ENCODE measurements around the gene SNRNP70.

SNRNP70 gene

GRCh38 chr19:49058562-49058961 is 26.7 kb upstream of the SNRNP70 start:
- H2AFZ ChIP-seq: no peak overlapping the region
- TF ChIP-seq CTCF (IDR thresholded peaks at IDR 0.05): no peak
- H3K4me1 ChIP-seq: peaks cover 4% of the 10 kb centered on the region
- H3K27me3 ChIP-seq (ENCODE audit: control insufficient read depth, insufficient read depth, low read length): no peaks in the 10 kb centered on the region
- no peak overlapping the region for H3K27ac ChIP-seq
- H3K4me3 ChIP-seq (ENCODE audit: low read depth, low read length): no peak overlapping the region
- H3K4me2 ChIP-seq (ENCODE audit: low read length): no peak overlapping the region
- H3K9me3 ChIP-seq (ENCODE audit: control insufficient read depth, low read length): no peaks in the 10 kb centered on the region
- no peaks in the 10 kb centered on the region for H3K36me3 ChIP-seq (ENCODE audit: control insufficient read depth, insufficient read depth, low read length)
- H3K79me2 ChIP-seq: no peaks in the 10 kb centered on the region
- H3K9ac ChIP-seq: no peak overlapping the region

GRCh38 chr19:49059053-49059452 is 26.2 kb upstream of the SNRNP70 start:
- Histone ChIP-seq H3K9me3 (ENCODE audit: control insufficient read depth, low read length) (no peaks in the 10 kb centered on the region), H3K27ac (no peak overlapping the region)
- no peak for TF ChIP-seq CTCF (IDR thresholded peaks at IDR 0.05)

GRCh38 chr19:49061000-49061399 is 24.3 kb upstream of the SNRNP70 start:
- no peak overlapping the region for H3K27ac ChIP-seq
- no peaks in the 10 kb centered on the region for H3K9me3 ChIP-seq (ENCODE audit: control insufficient read depth, low read length)
- no peaks in the 10 kb centered on the region for H3K79me2 ChIP-seq
- H2AFZ ChIP-seq: no peak overlapping the region
- TF ChIP-seq CTCF (IDR thresholded peaks at IDR 0.05): no peak
- no peaks in the 10 kb centered on the region for H3K27me3 ChIP-seq (ENCODE audit: control insufficient read depth, insufficient read depth, low read length)
- peaks cover 4% of the 10 kb centered on the region for H3K4me1 ChIP-seq
- H3K9ac ChIP-seq: no peak overlapping the region
- H3K4me3 ChIP-seq (ENCODE audit: low read depth, low read length): no peak overlapping the region
- no peak overlapping the region for H3K4me2 ChIP-seq (ENCODE audit: low read length)
- no peaks in the 10 kb centered on the region for H3K36me3 ChIP-seq (ENCODE audit: control insufficient read depth, insufficient read depth, low read length)

More at GRCh38 chr19:49059053-49059452, 26.2 kb upstream of the SNRNP70 start:
- Histone ChIP-seq H2AFZ (no peak overlapping the region), H3K79me2 (no peaks in the 10 kb centered on the region), H3K4me1 (peaks cover 4% of the 10 kb centered on the region), H3K4me2 (ENCODE audit: low read length) (no peak overlapping the region), H3K36me3 (ENCODE audit: control insufficient read depth, insufficient read depth, low read length) (no peaks in the 10 kb centered on the region), H3K9ac (no peak overlapping the region), H3K27me3 (ENCODE audit: control insufficient read depth, insufficient read depth, low read length) (no peaks in the 10 kb centered on the region), H3K4me3 (ENCODE audit: low read depth, low read length) (no peak overlapping the region)

GRCh38 chr19:49061445-49061844 is 23.8 kb upstream of the SNRNP70 start:
- H2AFZ ChIP-seq: no peak overlapping the region
- no peaks in the 10 kb centered on the region for H3K27me3 ChIP-seq (ENCODE audit: control insufficient read depth, insufficient read depth, low read length)
- no peak for TF ChIP-seq CTCF (IDR thresholded peaks at IDR 0.05)

GRCh38 chr19:49064029-49064629 is 21.1 kb upstream of the SNRNP70 start:
- Histone ChIP-seq H3K4me2 (ENCODE audit: low read length) (no peak overlapping the region), H3K4me1 (no peaks in the 10 kb centered on the region), H3K27ac (no peak overlapping the region), H3K27me3 (ENCODE audit: control insufficient read depth, insufficient read depth, low read length) (no peaks in the 10 kb centered on the region), H3K9me3 (ENCODE audit: control insufficient read depth, low read length) (no peaks in the 10 kb centered on the region), H3K4me3 (ENCODE audit: low read depth, low read length) (no peak overlapping the region), H2AFZ (no peak overlapping the region), H3K9ac (no peak overlapping the region), H3K79me2 (no peaks in the 10 kb centered on the region), H3K36me3 (ENCODE audit: control insufficient read depth, insufficient read depth, low read length) (no peaks in the 10 kb centered on the region)
- no peak for TF ChIP-seq CTCF (IDR thresholded peaks at IDR 0.05)

More at GRCh38 chr19:49061445-49061844, 23.8 kb upstream of the SNRNP70 start:
- no peak overlapping the region for H3K4me2 ChIP-seq (ENCODE audit: low read length)
- H3K4me1 ChIP-seq: peaks cover 4% of the 10 kb centered on the region
- H3K36me3 ChIP-seq (ENCODE audit: control insufficient read depth, insufficient read depth, low read length): no peaks in the 10 kb centered on the region
- no peaks in the 10 kb centered on the region for H3K79me2 ChIP-seq
- no peak overlapping the region for H3K4me3 ChIP-seq (ENCODE audit: low read depth, low read length)
- no peak overlapping the region for H3K27ac ChIP-seq
- H3K9me3 ChIP-seq (ENCODE audit: control insufficient read depth, low read length): no peaks in the 10 kb centered on the region
- H3K9ac ChIP-seq: no peak overlapping the region

Data from parathyroid adenoma (tissue), 2 donors.